Motor neuron (in vitro differentiated cells): ENCODE data around the gene TBL2. TPM values are rescaled to one million over a fixed set of nuclear protein-coding genes. Genes with fewer than 3 reads are reported as not detected.
A peak's percentile ranks its signal among the peaks of the same experiment; 100 is the strongest.
"Not testable (repeated sequence)": the region's sequence is repeated elsewhere in the genome, so short reads cannot be mapped to it uniquely, and the experiment has no call there.

Source experiments
- ATAC-seq, 8 experiments: fragments of 200-7000 bp; cut with Tn5 transposase; replicated peaks in 6 of 8; 2 replicates each; pipeline ENCODE4 v1.8.0; 2021; ENCODE audit warnings: mild to moderate bottlenecking in 8 of 8, moderate library complexity in 8 of 8
- H3K27ac ChIP-seq, 2 donors: fragments of 250-450 bp; sonication (Bioruptor Pico); 2 replicates each; pipeline ENCODE4 v1.9.0; 2021; ENCODE audit warnings: antibody characterized with exemption in 2 of 2, mild to moderate bottlenecking in 2 of 2, moderate library complexity in 1 of 2
- H3K4me1 ChIP-seq, 2 donors: fragments of 250-450 bp; sonication (Bioruptor Pico); replicated peaks in 1 of 2; 2 replicates each; pipeline ENCODE4 v1.6.1; 2021; ENCODE audit warnings: antibody characterized with exemption in 2 of 2, mild to moderate bottlenecking in 2 of 2, moderate library complexity in 1 of 2
- H3K4me3 ChIP-seq, 5 donors: fragments of 250-450 bp; sonication (Bioruptor Pico); 2 replicates each; pipeline ENCODE4 v1.9.0; 2021; ENCODE audit warnings: antibody characterized with exemption in 5 of 5, mild to moderate bottlenecking in 5 of 5, moderate library complexity in 4 of 5
- WGBS, 10 experiments: fragments of 450-650 bp; shearing (Covaris generic); methylation state at CpG; one replicate each; pipeline ENCODE4 v1.0.0; 2022; 5-methylcytosine and 5-hydroxymethylcytosine counted together
- in situ Hi-C, 9 experiments: fragments of 400-800 bp; cut with MboI; loops; one replicate each; pipeline ENCODE4 v1.15.0; 2021; ENCODE audit warnings: low sequenced_read_pairs in 9 of 9, low pct_unique_long_range_greater_than_20kb in 2 of 9; ENCODE audit not compliant: unreplicated experiment in 9 of 9
- total RNA-seq, 8 experiments: library from RNA; unstranded; fragments of 300-600 nt; gene quantifications; 2 replicates each; pipeline versions ENCODE4 v1.2.3 to v1.2.4, GENCODE V29; 2022

The TBL2 gene
- total RNA-seq, 8 experiments from 2014 or later: 34.7 to 52.4 (median 38.1) TPM

- in situ Hi-C loops: no loop called here
- peak overlapping the region; percentile 65 to 99 (median 89) for H3K4me3 ChIP-seq
- peak overlapping the region; percentile 84 to 97 for H3K27ac ChIP-seq
- H3K4me1 ChIP-seq: peaks cover 12 to 16% of the 10 kb centered on the region in 2 donors
- peak; percentile 8 to 53 (median 24) for ATAC-seq
- 0 to 37% (median 3%) methylated on average over 2 to 9 of the region's 32 CpGs; no CpG with 5 or more reads in 4 of the 10 experiments for WGBS, 10 experiments
Observed at GRCh38 chr7:73577627-73578341, 595 bp downstream of the TBL2 start.

- WGBS, 10 experiments: 92 to 100% (median 100%) methylated on average over 1 to 4 of the region's 11 CpGs; no CpG with 5 or more reads in 5 of the 10 experiments
- in situ Hi-C loops: no loop called here
- ATAC-seq: no peak
- H3K4me3 ChIP-seq: no peak overlapping the region
- no peak overlapping the region for H3K27ac ChIP-seq
- peaks cover 10 to 11% of the 10 kb centered on the region in 2 donors for H3K4me1 ChIP-seq
Observed at GRCh38 chr7:73573791-73574190, 4.6 kb downstream of the TBL2 start.

GRCh38 chr7:73573276-73573675 is 5.1 kb downstream of the TBL2 start:
- in situ Hi-C loops: no loop called here
- ATAC-seq: no peak
- 80 to 100% (median 97%) methylated on average over 1 to 8 of the region's 9 CpGs; no CpG with 5 or more reads in 3 of the 10 experiments for WGBS, 10 experiments
- H3K4me1 ChIP-seq: peaks cover 10 to 11% of the 10 kb centered on the region in 2 donors
- no peak overlapping the region for H3K4me3 ChIP-seq
- H3K27ac ChIP-seq: no peak overlapping the region

GRCh38 chr7:73572767-73573186 is 5.6 kb downstream of the TBL2 start:
- peaks cover 10 to 11% of the 10 kb centered on the region in 2 donors for H3K4me1 ChIP-seq
- in situ Hi-C loops: no loop called here
- H3K27ac ChIP-seq: no peak overlapping the region
- H3K4me3 ChIP-seq: no peak overlapping the region
- WGBS, 10 experiments: 73 to 100% (median 90%) methylated on average over 1 to 4 of the region's 6 CpGs; no CpG with 5 or more reads in 5 of the 10 experiments
- peak in 1 of 8 experiments; percentile 2 for ATAC-seq

GRCh38 chr7:73570977-73571376 is 7.4 kb downstream of the TBL2 start:
- Histone ChIP-seq H3K4me3 (no peak overlapping the region), H3K4me1 (no peaks in the 10 kb centered on the region), H3K27ac (no peak overlapping the region)
- WGBS, 10 experiments: 73 to 100% (median 97%) methylated on average over 1 to 10 of the region's 10 CpGs; no CpG with 5 or more reads in 3 of the 10 experiments
- peak in 1 of 8 experiments; percentile 18 for ATAC-seq
- in situ Hi-C loops: no loop called here

GRCh38 chr7:73570521-73570920 is 7.9 kb downstream of the TBL2 start:
- WGBS, 10 experiments: 100% methylated on average over 2 to 6 of the region's 22 CpGs; no CpG with 5 or more reads in 7 of the 10 experiments
- no peaks in the 10 kb centered on the region for H3K4me1 ChIP-seq

GRCh38 chr7:73569042-73569608 is 9.3 kb downstream of the TBL2 start:
- WGBS, 10 experiments: 0 to 94% (median 75%) methylated on average over 1 to 5 of the region's 5 CpGs

More at GRCh38 chr7:73570521-73570920, 7.9 kb downstream of the TBL2 start:
- in situ Hi-C loops: no loop called here
- Histone ChIP-seq H3K4me3 (no peak overlapping the region), H3K27ac (no peak overlapping the region)
- peak in 2 of 8 experiments; percentile 25 to 26 for ATAC-seq

GRCh38 chr7:73567846-73568685 is 10.3 kb downstream of the TBL2 start:
- Histone ChIP-seq H3K4me1 (no peaks in the 10 kb centered on the region), H3K27ac (no peak overlapping the region), H3K4me3 (no peak overlapping the region)
- whole genome bisulfite sequencing, 10 experiments: 20 to 100% (median 81%) methylated on average over 1 to 10 of the region's 12 CpGs
- no peak for ATAC-seq
- in situ Hi-C loops: no loop called here

More at GRCh38 chr7:73569042-73569608, 9.3 kb downstream of the TBL2 start:
- Histone ChIP-seq H3K27ac (no peak overlapping the region), H3K4me3 (no peak overlapping the region), H3K4me1 (no peaks in the 10 kb centered on the region)
- no peak for ATAC-seq
- in situ Hi-C loops: no loop called here

- 40 to 100% (median 82%) methylated on average over 1 to 2 of the region's 4 CpGs; no CpG with 5 or more reads in 2 of the 10 experiments for WGBS, 10 experiments
- H3K27ac ChIP-seq: no peak overlapping the region
- ATAC-seq: no peak
- no peaks in the 10 kb centered on the region for H3K4me1 ChIP-seq
- in situ Hi-C loops: no loop called here
- H3K4me3 ChIP-seq: no peak overlapping the region
Observed at GRCh38 chr7:73567140-73567539, 11.2 kb downstream of the TBL2 start.

- in situ Hi-C loops: not testable (repeated sequence)
Observed at GRCh38 chr7:73566431-73566830, 11.9 kb downstream of the TBL2 start.

GRCh38 chr7:73565675-73566340 is 12.6 kb downstream of the TBL2 start:
- 41 to 90% (median 64%) methylated on average over 2 to 7 of the region's 7 CpGs; no CpG with 5 or more reads in 1 of the 10 experiments for WGBS, 10 experiments

More at GRCh38 chr7:73566431-73566830, 11.9 kb downstream of the TBL2 start:
- ATAC-seq, H3K4me3 ChIP-seq, H3K4me1 ChIP-seq, H3K27ac ChIP-seq: not testable (repeated sequence)

GRCh38 chr7:73560109-73560835 is 18.1 kb downstream of the TBL2 start:
- ATAC-seq: peak in 7 of 8 experiments; percentile 16 to 46 (median 26)
- H3K4me3 ChIP-seq: no peak overlapping the region
- peaks cover 13 to 15% of the 10 kb centered on the region in 2 donors for H3K4me1 ChIP-seq
- in situ Hi-C loops: no loop called here
- H3K27ac ChIP-seq: no peak overlapping the region
- WGBS, 10 experiments: 24 to 80% (median 59%) methylated on average over 1 to 9 of the region's 11 CpGs

More at GRCh38 chr7:73565675-73566340, 12.6 kb downstream of the TBL2 start:
- H3K4me3 ChIP-seq: no peak overlapping the region
- in situ Hi-C loops: no loop called here
- no peak overlapping the region for H3K27ac ChIP-seq
- H3K4me1 ChIP-seq: no peaks in the 10 kb centered on the region
- ATAC-seq: peak in 1 of 8 experiments; percentile 24
